Dedifferentiated amniotic fluid mesenchymal stem cell (primary cell): Measurements from ENCODE around the gene LMF2.

ENCODE experiments used
- DNase-seq: peaks from one replicate; pipeline ENCODE4 v3.0.0-alpha.2; 2016; ENCODE audit errors: extremely low spot score

LMF2 gene

GRCh38 chr22:50503475-50504145 is 3.9 kb downstream of the LMF2 start:
- no peak for DNase-seq

DNA sequence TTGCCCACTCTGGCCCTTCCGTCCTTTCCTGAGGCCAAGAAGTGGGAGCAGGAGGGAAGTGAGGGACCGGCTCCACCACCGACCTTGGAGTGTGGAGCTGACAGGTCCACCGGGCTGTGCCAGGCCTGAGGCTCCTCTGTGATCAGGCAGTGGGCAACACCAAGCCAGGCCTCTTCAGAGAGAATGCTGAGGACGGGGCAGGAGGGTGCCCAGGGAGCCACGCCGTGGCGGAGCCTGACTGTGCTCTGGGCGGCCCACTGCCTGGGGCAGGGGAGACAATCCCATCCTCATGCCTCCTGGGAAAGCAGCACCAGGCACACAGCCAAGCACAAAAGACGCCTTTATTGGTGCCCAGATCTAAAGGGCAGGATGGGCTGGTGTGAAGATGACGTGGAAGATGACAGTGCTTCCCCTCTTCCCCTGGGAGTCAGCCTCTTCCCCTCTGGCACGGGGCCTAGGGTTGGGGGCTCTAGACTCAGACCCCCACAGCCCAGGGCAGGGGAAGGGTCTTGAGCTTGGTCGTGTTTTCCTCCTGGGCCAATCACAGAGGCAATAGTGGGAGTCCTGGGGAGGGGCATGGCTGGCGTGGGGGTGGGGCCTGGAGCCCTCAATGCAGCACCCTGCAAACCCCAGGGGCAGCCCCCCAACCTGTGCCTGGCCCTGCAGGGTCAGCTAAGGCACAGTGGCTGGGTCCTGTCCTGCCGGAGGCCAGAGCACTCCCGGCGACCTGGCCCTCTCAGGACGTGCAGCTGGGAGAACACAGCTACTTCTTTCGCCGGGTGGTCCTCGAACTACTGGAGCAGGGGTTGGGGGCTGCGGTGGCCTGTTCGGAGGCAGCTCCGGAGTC is 4.7 kb downstream of the LMF2 start:
- DNase-seq: no peak

DNA sequence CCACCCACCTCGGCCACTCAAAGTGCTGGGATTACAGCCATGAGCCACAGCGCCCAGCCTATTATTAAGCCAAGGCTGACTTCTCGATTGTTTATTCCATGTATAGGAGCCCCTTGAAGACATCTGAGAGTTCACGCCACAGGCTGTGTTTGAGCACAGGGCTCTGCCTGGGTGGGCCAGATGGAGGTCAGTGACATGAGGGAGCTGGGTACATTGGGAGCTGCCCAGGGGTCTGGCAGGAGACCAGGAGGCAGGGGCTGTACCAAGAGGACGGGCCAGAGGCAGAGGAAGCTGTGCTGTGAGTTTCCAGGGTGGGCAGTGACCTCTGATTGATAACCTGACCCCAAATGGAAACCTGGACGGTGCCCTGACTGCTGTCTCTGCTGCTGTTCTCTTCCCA is 5.4 kb downstream of the LMF2 start:
- DNase-seq: no peak

DNA sequence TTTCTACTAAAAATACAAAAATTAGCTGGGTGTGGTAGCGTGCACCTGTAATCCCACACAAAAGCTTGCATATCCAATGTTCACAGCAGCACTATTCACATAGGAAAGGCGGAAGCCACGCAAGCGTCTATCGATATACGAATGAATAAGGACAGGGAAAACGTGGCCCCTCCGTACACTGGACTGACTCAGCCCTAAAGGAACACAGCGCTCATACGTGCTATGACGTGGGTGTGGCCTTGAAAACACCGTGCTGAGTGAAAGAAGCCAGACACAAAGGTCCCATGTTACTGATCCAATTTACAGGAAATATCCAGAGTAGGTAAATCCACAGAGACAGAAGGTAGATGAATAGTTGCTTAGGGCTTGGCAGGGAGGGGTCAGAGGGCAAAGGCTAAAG is 7.0 kb downstream of the LMF2 start:
- DNase-seq: no peak

DNA sequence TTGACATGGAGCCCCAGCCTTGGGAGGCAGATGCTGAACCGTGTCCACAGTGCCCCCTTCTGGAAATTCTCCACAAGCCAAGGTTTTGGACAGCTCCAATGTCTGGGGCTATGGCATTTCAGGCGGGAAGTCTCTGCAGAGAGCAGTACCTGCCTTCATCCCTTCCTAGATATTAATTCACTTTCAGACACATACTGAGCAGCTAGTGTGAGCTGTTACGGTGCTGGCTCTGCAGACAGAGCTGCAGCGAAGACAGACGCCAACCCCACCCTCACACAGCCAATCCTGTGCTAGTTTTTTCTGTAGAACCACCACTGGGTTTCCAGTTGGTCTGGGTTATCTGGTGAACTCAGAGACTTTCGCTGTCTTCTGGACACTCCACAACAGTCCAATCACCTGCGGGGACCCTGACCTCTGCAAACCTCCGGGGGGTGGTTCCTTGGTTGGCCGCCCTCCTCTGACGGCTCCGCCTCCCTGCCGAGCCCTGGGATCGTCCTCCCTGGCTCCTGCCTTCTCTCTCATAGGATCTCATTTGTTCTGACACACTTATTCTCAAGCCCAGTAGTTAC is 9.1 kb downstream of the LMF2 start:
- DNase-seq: peak; percentile 27

DNA sequence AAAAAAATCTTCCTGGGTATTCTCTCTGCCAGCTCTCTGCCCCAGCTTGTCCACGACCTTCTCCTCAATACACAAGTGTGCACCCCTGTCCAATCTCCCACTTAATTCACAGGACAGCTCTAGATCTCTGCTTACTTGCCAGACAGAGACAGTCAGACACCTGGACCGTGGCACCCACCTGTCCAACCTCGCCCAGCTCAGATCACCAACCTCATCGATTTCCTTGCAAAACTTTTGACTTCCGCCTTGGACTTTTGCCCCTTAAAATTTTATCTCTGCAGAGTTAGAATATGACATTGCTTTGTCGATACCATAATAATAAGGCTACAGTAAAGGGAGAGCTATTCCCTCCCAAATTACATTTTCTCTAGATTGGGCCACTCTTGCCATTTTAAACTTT is 10.4 kb downstream of the LMF2 start:
- no peak for DNase-seq

- no peak for DNase-seq
Observed at GRCh38 chr22:50490531-50491308, 16.8 kb downstream of the LMF2 start.

DNA sequence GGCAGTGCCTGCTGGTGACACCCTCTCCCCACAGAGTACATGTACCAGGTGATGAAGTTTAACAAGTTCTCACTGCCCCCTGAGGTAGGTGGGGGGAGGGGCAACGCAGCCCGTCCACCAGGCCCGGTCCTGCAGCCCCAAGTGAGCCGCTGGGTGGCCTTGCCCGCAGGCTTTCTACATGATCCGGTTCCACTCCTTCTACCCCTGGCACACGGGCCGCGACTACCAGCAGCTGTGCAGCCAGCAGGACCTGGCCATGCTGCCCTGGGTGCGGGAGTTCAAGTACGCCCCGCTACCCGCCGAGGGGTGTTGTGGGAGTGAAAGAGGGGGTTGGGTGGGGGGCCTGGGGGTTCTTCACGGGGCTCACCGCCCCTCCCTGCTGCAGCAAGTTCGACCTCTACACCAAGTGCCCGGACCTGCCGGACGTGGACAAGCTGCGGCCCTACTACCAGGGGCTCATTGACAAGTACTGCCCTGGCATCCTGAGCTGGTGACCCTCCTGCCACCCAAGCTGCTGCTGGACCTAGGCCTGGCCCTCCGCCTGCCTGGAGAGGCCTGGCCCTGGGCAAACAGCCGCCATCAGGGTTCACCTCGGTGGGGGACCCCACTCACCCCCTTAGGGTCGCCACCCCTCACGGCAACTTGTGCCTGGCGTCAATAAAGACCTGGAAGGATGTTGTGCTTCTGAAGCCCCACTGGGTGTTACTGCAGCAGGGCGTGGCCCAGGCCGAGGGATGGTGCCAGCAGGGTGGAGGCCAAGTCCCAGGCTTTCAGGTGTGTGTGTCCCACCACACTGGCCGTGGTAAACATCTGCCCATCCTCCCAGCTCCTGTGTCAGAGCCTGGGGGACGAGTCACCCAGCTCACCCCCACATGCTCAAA is 17.9 kb downstream of the LMF2 start:
- DNase-seq: no peak

- no peak for DNase-seq
Observed at GRCh38 chr22:50488886-50489285, 18.6 kb downstream of the LMF2 start.

DNA sequence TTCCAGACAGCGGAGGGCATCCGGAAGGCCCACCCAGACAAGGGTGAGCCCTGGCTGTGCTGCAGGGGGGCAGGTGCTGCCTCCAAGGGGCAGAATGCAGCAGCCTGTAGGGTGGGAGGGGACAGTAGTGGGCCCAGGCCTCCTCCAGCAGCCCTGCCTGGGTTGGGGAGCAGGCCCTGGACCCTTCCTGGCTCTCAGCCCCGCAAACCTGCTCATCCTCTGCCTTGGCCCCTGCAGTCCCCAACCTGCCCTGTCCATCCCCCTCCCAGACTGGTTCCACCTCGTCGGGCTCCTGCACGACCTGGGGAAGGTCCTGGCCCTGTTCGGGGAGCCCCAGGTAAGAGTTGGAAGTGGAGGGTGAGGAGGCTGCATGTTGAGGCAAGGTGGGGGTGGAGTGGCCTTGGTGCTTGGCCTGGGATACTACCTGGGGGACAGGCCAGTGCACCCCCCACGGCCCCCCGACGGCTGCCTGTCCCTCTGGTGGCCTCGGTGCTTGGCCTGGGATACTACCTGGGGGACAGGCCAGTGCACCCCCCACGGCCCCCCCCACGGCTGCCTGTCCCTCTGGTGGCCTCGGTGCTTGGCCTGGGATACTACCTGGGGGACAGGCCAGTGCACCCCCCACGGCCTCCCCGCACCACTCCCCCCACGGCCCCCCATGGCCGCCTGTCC is 19.4 kb downstream of the LMF2 start:
- DNase-seq: no peak

GRCh38 chr22:50487290-50488005 is 20.1 kb downstream of the LMF2 start:
- no peak for DNase-seq

DNA sequence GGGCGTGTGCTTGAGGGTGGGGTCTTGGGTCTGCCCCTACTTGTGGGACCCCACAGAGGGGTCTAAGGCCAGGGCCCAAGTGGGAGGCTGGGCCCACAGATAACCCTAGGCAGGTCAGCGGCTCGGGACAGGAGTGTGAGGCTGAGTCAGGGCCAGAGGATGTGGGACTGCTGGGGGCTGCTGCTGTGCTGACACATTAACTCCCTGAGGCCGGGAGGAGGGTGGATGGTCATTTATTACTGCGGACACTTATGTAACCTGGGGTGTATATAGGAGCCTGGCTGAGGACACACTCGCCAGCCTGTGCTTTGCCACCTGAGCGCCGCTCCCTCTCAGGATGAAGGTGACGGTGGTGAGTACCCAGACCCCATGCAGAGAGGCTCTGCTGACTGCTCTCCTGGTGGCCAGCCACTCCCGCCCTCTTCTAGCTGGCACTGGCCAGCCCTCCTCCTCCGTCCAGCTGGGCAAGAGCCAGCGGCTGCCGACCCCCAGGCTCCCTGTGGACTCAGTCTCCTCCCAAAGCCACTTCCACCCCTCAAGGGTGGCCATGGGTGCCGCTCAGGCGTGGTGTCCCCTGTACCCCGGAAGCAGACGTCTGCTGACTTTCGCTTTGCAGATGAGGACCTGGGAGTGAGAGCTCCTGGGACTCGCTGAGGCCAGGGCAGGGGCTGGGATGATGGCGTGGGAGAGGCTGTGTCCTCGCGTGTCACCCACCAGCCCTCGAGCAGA is 20.8 kb downstream of the LMF2 start, which contains the start of gene MIOX:
TSS of gene MIOX (plus strand) at position 299 of the 729 bp plus-strand sequence. CDS start at position 338, 39 bp downstream.
- DNase-seq: no peak

GRCh38 chr22:50485221-50486131 is 22.0 kb downstream of the LMF2 start:
- no peak for DNase-seq

GRCh38 chr22:50483977-50484853 is 23.3 kb downstream of the LMF2 start:
- DNase-seq: no peak

DNA sequence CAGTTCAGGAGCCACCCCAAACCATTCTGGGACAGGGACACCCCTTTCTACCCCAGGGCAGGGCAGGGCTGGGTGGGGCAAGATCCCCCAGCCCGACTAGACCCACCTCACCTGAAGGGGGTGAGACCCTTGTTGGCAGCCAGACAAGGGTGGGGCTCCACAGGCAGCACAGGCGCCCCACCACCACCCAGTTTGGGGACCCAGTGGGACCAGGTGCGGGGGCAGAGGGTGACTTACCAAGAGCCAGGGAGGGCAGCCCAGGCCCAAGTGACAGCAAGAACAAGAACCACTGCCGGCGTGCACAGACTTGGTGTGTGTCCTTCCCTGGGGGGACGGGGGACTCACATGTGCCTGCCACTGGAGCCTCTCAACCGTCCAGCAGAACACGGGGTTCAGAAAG is 23.9 kb downstream of the LMF2 start:
- DNase-seq: no peak

GRCh38 chr22:50483106-50483505 is 24.4 kb downstream of the LMF2 start:
- DNase-seq: no peak
